Effector memory CD8-positive, alpha-beta T cell (primary cell): ENCODE data around the gene COMMD9.

Experiments
- ATAC-seq: fragments of 150-1000 bp; cut with Tn5 transposase; replicated peaks from 2 replicates; pipeline ENCODE4 v1.10.0; 2021; ENCODE audit warnings: mild to moderate bottlenecking, moderate library complexity
- DNase-seq, 3 experiments: peaks; one replicate each; pipeline ENCODE4 v3.0.0; 2021
- H3K27ac Mint-ChIP-seq, 2 donors: one replicate each; pipeline ENCODE4 v1.8.0; 2022; ENCODE audit warnings: mild to moderate bottlenecking in 2 of 2, mixed read lengths in 2 of 2, moderate library complexity in 2 of 2
- H3K27me3 Mint-ChIP-seq, 2 donors: one replicate each; pipeline ENCODE4 v1.8.0; 2022; ENCODE audit warnings: mixed read lengths in 2 of 2
- H3K36me3 Mint-ChIP-seq: one replicate; pipeline ENCODE4 v1.8.0; 2022; ENCODE audit warnings: mild to moderate bottlenecking, moderate library complexity, mixed read lengths; ENCODE audit not compliant: insufficient read depth
- H3K4me1 Mint-ChIP-seq, 2 donors: one replicate each; pipeline ENCODE4 v1.8.0; 2022; ENCODE audit warnings: low read depth in 2 of 2, mixed read lengths in 2 of 2
- H3K4me3 Mint-ChIP-seq, 2 donors: one replicate each; pipeline ENCODE4 v1.8.0; 2022; ENCODE audit warnings: mild to moderate bottlenecking in 2 of 2, mixed read lengths in 2 of 2, moderate library complexity in 2 of 2
- H3K9me3 Mint-ChIP-seq, 2 donors: one replicate each; pipeline ENCODE4 v1.8.0; 2022; ENCODE audit warnings: mixed read lengths in 2 of 2

The COMMD9 gene

GRCh38 chr11:36312611-36313472 is 23.6 kb upstream of the COMMD9 start:
- Mint-ChIP-seq H3K27ac (no peak overlapping the region), H3K9me3 (no peaks in the 10 kb centered on the region), H3K4me3 (no peak overlapping the region), H3K27me3 (peaks cover 16 to 18% of the 10 kb centered on the region in 2 donors), H3K36me3 (no peaks in the 10 kb centered on the region), H3K4me1 (peaks cover 0 to 6% of the 10 kb centered on the region in 2 donors)
- DNase-seq (no peak), ATAC-seq (peak; percentile 32)

- Mint-ChIP-seq H3K9me3 (no peaks in the 10 kb centered on the region), H3K27ac (no peak overlapping the region), H3K36me3 (no peaks in the 10 kb centered on the region), H3K27me3 (peaks cover 13% of the 10 kb centered on the region in 2 donors), H3K4me3 (no peak overlapping the region), H3K4me1 (peaks cover 3 to 6% of the 10 kb centered on the region in 2 donors)
- DNase-seq (no peak), ATAC-seq (no peak)
Observed at GRCh38 chr11:36311926-36312595, 22.8 kb upstream of the COMMD9 start.

GRCh38 chr11:36309779-36310178 is 20.6 kb upstream of the COMMD9 start:
- Mint-ChIP-seq H3K27ac (no peak overlapping the region), H3K36me3 (no peaks in the 10 kb centered on the region), H3K27me3 (no peaks in the 10 kb centered on the region), H3K9me3 (no peaks in the 10 kb centered on the region), H3K4me3 (no peak overlapping the region), H3K4me1 (peaks cover 8 to 12% of the 10 kb centered on the region in 2 donors)
- ATAC-seq: no peak
- no peak for DNase-seq

DNA sequence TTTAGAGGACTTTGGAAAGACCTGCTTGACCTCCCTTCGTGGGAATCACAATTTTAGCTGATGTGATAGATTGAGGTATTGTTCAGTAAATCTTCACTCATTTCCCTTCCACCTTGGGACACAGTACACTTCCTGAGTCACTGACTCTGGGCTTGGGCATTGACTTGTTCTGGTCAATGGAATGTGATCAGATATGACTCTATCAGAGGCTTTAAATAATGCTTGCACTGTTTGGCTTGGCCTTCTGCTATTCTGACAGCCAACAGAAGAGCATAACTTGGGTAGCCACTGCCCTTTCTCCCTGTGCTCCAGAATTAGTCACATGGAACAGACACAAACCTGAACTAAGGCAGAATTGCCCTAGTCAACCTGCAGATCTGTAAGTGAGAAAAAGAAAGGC is 19.4 kb upstream of the COMMD9 start:
- Mint-ChIP-seq H3K27ac (no peak overlapping the region), H3K36me3 (no peaks in the 10 kb centered on the region), H3K27me3 (no peaks in the 10 kb centered on the region), H3K9me3 (no peaks in the 10 kb centered on the region), H3K4me3 (no peak overlapping the region), H3K4me1 (peaks cover 8 to 12% of the 10 kb centered on the region in 2 donors)
- no peak for ATAC-seq
- DNase-seq: no peak

- DNase-seq (peak in 1 of 3 experiments; percentile 5), ATAC-seq (peak; percentile 42)
- Mint-ChIP-seq H3K4me1 (peaks cover 2 to 12% of the 10 kb centered on the region in 2 donors), H3K27me3 (peaks cover 5 to 11% of the 10 kb centered on the region in 2 donors), H3K27ac (no peak overlapping the region), H3K4me3 (no peak overlapping the region), H3K36me3 (no peaks in the 10 kb centered on the region), H3K9me3 (no peaks in the 10 kb centered on the region)
Observed at GRCh38 chr11:36306888-36307287, 17.7 kb upstream of the COMMD9 start.

DNA sequence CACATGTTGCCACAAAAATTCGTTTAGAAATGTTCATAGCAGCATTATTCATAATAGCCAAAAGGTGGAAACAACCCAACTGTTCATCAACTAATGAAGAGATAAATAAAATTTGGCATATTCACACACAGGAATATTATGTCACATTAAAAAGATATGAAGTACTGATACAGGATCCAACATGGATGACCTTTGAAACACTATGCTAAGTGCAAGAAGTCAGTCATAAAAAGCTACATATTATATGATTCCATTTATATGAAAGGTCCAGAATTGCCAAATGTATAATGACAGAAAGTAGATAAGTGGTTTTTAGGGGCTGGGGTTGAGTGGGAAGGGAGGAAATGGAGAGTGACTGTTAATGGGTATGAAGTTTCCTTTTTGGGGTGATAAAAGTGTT is 15.8 kb upstream of the COMMD9 start:
- Mint-ChIP-seq H3K27me3 (peaks cover 6 to 25% of the 10 kb centered on the region in 2 donors), H3K36me3 (no peaks in the 10 kb centered on the region)

GRCh38 chr11:36304351-36304750 is 15.1 kb upstream of the COMMD9 start:
- Mint-ChIP-seq H3K9me3 (no peaks in the 10 kb centered on the region), H3K36me3 (no peaks in the 10 kb centered on the region)
- no peak for ATAC-seq

More for the DNA sequence above, 15.8 kb upstream of the COMMD9 start:
- Mint-ChIP-seq H3K9me3 (no peaks in the 10 kb centered on the region), H3K4me1 (peaks cover 2 to 12% of the 10 kb centered on the region in 2 donors), H3K4me3 (no peak overlapping the region), H3K27ac (no peak overlapping the region)
- ATAC-seq: no peak
- DNase-seq: no peak

DNA sequence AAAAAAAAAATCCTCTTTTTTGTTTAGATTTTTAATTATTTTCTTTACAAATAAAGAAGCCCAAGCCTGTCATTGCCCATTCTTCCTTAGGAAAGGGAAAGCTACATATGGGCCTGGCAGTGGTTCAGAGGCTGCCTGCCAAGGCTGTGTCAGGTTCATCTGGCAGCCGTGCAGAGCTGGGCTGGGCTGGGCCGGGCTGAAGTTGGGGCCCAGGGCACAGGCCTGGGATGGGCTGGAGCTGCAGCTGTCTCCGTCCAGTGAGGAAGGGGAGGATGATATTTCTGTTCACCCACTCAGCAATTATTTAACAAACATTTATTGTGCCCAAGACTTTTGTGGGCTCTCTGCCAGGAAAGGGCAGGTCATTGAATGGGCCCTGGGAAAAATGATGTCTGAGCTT is 11.4 kb upstream of the COMMD9 start:
- Mint-ChIP-seq H3K9me3 (no peaks in the 10 kb centered on the region), H3K4me3 (no peak overlapping the region), H3K27ac (no peak overlapping the region), H3K36me3 (no peaks in the 10 kb centered on the region), H3K27me3 (peaks cover 6 to 25% of the 10 kb centered on the region in 2 donors), H3K4me1 (no peaks in the 10 kb centered on the region)
- DNase-seq (no peak), ATAC-seq (no peak)

More at GRCh38 chr11:36304351-36304750, 15.1 kb upstream of the COMMD9 start:
- H3K27ac Mint-ChIP-seq: no peak overlapping the region
- H3K4me1 Mint-ChIP-seq: peaks cover 2 to 12% of the 10 kb centered on the region in 2 donors
- H3K27me3 Mint-ChIP-seq: peaks cover 6 to 25% of the 10 kb centered on the region in 2 donors
- H3K4me3 Mint-ChIP-seq: no peak overlapping the region
- DNase-seq: no peak

- no peaks in the 10 kb centered on the region for H3K36me3 Mint-ChIP-seq
- no peak overlapping the region for H3K27ac Mint-ChIP-seq
- DNase-seq (no peak), ATAC-seq (no peak)
- H3K4me1 Mint-ChIP-seq: peaks cover 3% of the 10 kb centered on the region in 2 donors
- no peaks in the 10 kb centered on the region for H3K9me3 Mint-ChIP-seq
- no peak overlapping the region for H3K4me3 Mint-ChIP-seq
- H3K27me3 Mint-ChIP-seq: peaks cover 3 to 15% of the 10 kb centered on the region in 2 donors
Observed at GRCh38 chr11:36296884-36297543, 7.8 kb upstream of the COMMD9 start.

DNA sequence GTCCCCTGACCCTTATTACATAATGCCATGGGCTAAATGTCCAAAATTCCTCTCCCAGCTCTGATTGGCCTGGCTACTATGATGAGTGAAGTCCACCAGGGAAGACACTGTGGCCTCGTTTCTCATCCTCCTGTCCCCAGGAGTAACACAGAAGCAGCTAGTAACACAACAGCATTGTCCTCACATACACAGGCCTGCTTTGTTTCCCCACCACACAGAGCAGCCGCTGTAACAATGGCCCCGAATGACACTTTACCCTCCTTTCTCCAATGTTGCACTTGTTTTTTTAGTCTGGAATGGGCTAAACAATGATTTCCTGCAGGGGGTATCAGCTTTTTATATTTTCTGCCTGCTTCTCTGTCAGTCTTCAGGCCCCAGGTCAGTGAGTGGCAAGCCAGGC is 6.7 kb upstream of the COMMD9 start, which contains the start of gene PRR5L:
PRR5L (plus strand) TSS at position 363 of the 400 bp plus-strand sequence. CDS start 104,834 bp downstream, outside the sequence.
- ATAC-seq: no peak
- no peak for DNase-seq
- Mint-ChIP-seq H3K27ac (no peak within 1 kb of the TSS), H3K9me3 (no peaks in the 10 kb centered on the region), H3K27me3 (peaks cover 0 to 4% of the 10 kb centered on the region in 2 donors), H3K4me3 (no peak within 1 kb of the TSS), H3K4me1 (peaks cover 3% of the 10 kb centered on the region in 2 donors), H3K36me3 (no peaks in the 10 kb centered on the region)

DNA sequence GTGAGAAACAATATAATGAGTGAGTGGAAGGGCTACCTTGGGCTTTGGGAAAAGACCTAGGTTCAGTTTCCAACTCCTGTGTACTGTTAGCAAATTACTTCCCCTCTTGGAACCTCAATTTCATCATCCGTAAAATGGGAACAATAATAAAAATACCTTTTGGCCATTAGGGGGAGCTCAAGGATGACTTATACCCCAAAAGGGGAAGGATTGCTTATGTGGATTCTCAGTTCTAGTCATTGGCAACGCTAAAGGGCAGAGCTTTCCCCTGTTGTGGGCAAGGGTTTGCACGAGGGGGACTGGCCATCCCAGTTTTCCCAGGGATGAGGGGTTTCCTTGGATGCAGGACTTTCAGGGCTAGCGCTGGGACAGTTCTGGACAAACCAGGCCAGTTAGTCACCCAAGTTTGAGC is 3.1 kb upstream of the COMMD9 start:
- peak; percentile 14 for ATAC-seq
- peak; percentile 11 to 22 (median 20) for DNase-seq
- Mint-ChIP-seq H3K4me1 (peaks cover 19 to 26% of the 10 kb centered on the region in 2 donors), H3K36me3 (peaks cover 5% of the 10 kb centered on the region), H3K9me3 (no peaks in the 10 kb centered on the region), H3K27me3 (no peaks in the 10 kb centered on the region), H3K27ac (no peak overlapping the region), H3K4me3 (no peak overlapping the region)

GRCh38 chr11:36288442-36289225 is 590 bp downstream of the COMMD9 start:
- Mint-ChIP-seq H3K36me3 (peaks cover 8% of the 10 kb centered on the region), H3K27ac (peak overlapping the region; percentile 84 to 87), H3K9me3 (no peaks in the 10 kb centered on the region), H3K27me3 (no peaks in the 10 kb centered on the region), H3K4me3 (peak overlapping the region; percentile 93 to 94), H3K4me1 (peaks cover 19 to 37% of the 10 kb centered on the region in 2 donors)
- ATAC-seq (no peak), DNase-seq (no peak)

DNA sequence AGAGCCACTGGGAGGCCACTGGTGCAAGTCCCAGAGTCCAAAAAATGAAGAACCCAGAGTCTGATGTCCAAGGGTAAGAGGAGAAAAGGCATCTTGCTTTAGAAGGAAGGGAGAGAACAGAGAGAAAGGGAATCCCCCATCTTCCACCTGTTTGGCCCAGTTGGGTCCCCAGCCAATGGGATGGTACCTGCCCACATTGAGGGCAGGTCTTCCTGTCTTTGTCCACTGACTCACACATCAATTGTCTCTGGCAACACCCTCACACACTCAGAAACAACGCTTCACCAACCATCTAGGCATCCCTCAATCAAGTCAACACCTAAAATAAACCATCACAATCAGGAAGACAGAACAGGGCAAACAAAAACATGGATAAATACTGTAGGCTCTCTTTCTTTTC is 6.3 kb downstream of the COMMD9 start:
- H3K36me3 Mint-ChIP-seq: peaks cover 21% of the 10 kb centered on the region
- DNase-seq (no peak), ATAC-seq (no peak)
- H3K4me1 Mint-ChIP-seq: peaks cover 5 to 34% of the 10 kb centered on the region in 2 donors
- H3K9me3 Mint-ChIP-seq: no peaks in the 10 kb centered on the region
- no peak overlapping the region for H3K27ac Mint-ChIP-seq
- no peak overlapping the region for H3K4me3 Mint-ChIP-seq
- no peaks in the 10 kb centered on the region for H3K27me3 Mint-ChIP-seq
